ENCODE results near the gene IP6K3.

DNA sequence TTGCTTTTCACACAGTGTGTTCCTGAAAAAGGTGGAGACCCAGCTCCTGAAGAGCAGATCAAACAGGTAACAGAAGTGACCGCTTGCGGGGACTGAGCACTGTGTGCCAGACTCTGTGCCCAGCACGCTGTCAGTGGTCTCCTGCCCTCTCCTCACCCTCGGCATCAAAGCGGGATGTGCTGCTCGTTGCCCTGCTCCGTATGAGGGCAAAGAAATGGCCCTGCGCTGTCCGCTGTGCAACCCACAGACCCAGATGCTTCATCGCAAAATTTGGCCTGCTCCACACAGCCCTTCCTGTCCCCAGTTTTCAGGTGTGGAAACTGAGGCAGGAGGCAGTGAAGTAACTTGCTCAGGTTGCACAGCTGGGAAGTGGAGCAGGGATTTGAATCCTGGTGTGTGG lies 48.9 kb downstream of the IP6K3 start:
- no peak for TF ChIP-seq CTCF (conservative IDR thresholded peaks at IDR 0.05; ENCODE audit: low read depth, low read length)
- TF ChIP-seq EZH2 (IDR thresholded peaks at IDR 0.05; ENCODE audit: borderline replicate concordance, low read depth, low read length, poor library complexity, severe bottlenecking): no peak
